Stimulated activated CD8-positive, alpha-beta memory T cell treated with anti-CD3 and anti-CD28 coated beads, Interleukin-7, amount 100 ng/mL, for 1 hour (primary cell): Measurements from ENCODE around the gene DAAM2.

ENCODE experiments used
- DNase-seq, 2 donors: peaks; one replicate each; pipeline ENCODE4 v3.0.0-alpha.2; 2020; ENCODE audit warnings: low read depth in 2 of 2

DAAM2 gene

DNA sequence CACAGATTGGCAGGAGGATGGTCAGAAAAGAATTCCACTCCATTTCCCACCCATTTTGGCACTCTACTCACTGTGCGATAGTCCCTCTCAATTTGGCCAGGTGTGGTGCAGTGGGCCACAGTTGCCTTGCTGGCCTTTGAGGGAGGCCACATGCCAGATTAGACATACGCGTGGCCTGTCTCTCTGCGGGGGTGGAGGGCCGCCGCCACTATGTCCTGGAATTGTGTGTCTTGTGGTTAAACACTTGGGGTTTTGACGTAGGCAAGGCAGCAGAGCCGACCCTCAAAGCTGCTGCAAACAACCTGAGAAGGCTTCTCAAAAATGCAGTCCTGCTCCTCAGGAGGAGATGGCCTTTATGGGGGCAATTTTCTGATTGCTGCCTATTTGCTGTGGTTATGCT, 4.9 kb upstream of the DAAM2 start:
- no peak for DNase-seq

DNA sequence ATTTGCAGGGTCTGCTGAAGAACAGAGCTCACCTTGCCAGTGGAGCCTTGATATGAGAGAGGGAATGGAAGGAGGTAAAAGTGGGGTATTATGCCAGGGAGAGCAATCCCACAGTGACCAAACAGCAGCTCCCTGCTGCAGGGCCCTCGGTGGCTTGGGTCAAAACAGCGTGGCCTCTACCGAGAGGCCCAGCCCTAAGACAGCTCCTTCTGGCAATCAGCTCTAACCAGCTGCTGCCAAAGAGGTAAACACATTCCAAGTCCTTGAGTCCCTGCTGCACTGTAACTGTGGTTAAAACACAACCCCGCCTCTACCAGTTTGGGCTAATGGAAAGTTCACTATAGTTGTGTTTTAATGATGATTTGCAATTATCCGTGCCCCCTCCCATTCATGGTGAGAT, 1.4 kb upstream of the DAAM2 start:
- no peak for DNase-seq

DNA sequence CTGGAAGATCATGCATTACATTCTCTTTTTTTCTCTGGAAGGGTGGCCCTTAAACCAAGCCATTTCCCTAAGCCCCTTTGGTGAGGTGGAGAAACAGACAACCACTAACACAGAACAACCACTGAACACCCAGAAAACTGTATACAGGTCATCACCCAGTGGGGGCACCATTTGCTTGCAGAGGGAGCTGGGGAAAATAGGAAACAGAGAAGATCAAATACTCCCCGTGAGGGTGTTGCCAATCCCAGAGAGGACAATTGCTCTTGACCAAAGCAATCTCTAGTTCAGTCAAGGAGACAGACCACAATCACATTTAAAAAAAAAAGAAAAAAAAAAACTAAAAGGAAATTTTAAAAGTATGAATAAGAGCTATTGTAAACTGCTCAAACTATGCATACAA, 865 bp upstream of the DAAM2 start:
- no peak for DNase-seq

DNA sequence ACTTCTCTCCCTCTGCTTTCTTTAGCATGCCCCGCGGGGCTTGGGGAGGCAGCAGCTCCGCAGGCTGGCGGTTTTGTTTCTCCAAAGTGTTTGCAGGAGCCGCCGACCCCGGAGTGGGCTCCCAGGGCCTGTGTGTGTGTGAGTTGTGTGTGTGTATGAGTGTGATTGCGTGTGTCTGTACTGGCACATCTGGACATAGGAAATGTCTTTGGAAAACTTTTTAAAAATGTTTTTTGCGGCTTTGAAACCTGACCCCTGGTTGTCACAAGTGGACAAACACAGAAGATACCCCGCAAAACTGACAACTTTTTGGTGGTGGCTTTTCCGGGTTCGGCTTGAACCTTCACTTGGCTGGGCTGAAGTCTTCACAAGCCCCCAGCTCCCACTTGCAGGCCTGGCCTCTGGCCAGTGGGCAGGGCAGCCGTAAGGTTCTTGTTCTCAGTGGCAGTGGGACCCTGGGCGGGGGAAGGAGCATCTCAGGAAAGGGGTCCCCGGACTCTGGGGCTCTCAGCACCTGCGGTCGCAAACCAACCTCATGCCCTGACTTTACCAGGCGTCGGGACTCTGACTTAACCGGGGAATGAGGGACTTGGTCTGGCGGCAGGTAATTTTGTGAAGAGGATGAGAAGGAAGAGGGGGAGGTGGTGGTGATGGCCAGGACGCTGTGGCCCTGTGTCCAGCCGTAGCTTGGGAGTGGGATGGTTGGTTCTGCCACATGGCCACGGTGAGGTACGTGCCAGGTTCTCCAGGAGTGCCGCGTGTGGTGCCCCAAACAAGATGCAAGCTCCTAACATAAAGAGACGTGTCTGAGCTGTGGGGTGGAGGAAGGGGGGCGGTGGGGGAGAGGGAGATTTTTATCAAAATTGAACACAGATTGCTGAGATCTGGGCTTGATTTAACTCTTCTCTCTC, 619 bp downstream of the DAAM2 start:
- no peak for DNase-seq

DNA sequence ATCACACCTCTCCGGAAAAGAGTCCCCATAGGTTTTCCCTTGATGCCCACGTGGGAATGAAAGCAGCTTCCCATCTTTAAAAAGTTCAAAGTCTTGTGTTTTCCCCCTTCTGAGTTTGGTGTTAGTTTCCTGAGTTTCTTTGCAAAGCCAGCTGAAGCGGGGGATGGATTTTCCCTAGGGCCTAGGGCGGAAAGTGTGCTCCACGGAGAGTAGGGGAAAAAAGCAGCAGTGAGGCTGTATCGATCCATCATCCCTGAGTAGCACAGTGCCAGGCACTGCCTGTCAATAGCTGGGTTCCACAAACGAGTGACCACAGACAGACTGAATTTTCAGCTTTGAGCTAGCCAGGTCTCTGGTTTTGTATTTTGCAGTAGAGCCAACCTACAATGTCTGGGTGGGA, 1.3 kb downstream of the DAAM2 start:
- no peak for DNase-seq

DNA sequence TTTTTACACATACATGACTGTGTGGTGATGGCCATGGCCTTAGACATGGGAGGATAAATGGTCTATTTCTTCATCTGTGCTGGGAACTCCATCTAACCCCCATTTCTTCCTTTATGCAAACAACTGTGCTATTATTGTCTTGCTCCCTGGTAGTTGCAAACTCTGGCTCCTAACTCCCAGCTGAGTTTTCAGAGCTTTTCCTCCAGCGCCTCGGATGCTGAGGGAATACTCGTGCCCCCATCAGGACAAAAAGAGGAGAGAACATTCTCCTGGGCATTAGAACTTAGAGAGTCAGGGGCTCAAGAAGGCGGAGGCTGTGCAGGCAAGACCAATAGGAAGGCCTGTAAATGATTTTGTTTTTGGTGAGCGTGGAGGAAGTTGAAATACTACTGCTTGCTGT, 2.1 kb downstream of the DAAM2 start:
- DNase-seq = no peak

DNA sequence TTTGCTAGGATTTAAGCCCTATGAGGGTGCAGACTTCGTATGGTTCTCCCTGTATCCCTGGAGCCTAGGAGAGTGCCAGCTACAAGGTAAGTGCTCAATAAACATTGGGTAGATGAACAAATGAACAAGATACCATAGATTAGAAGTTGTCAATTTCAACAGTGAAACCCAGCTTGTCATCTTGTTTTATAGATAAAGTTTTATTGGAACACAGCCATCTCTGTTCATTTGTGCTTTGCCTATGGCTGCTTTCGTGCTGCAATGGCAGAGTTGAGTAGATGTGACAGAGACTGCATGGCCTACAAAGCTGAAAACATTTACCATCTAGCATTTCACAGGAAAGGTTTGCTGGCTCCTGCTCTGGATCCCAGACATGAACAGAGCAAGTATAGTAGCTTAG, 5.6 kb downstream of the DAAM2 start:
- no peak for DNase-seq

DNA sequence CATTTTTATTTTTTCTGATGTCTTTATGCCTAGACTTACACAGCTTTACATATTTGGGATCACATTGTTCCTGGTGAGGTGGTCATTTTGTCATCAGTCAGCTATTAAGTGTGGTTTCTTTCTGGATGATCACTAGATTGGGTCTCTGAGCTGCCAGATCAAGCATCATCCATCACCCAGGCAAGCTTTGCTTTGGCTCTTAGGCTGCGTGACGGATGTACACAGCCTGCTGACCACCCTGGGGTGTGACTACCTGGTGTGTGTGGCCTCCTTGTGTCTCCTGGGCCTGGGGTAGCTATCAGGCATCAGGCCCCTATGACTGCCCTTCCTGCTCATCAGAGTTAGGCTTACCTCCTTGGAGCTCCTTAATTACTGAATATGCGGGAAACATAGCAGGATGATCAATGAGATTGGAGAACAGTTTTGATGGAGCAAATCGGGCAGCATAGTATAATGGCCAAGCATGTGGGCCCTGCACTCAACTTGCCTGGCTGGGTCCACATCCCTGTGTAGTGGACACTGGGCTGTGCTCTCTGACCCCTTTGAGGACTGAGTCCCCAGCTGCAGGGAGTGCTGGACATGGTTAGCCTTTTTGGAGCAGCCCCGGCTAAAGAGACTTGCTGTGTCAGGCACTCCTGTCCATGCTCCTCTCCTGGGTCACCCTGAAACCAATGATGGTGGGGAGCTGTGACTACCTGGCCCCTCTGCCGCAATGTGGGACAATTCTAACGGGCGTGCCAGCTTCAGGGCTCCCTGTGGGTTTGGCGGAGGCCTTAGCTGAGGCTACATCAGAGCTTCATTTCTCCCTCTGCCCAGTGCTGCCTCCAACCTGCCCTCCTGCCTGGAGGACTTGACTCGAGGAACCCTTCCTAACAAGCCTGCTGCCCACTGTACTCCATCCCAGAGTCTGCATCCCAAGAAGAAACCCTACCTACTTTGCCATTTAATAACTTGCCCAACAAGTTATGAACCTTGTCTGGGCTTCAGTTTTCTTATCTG, 8.2 kb downstream of the DAAM2 start:
- no peak for DNase-seq

DNA sequence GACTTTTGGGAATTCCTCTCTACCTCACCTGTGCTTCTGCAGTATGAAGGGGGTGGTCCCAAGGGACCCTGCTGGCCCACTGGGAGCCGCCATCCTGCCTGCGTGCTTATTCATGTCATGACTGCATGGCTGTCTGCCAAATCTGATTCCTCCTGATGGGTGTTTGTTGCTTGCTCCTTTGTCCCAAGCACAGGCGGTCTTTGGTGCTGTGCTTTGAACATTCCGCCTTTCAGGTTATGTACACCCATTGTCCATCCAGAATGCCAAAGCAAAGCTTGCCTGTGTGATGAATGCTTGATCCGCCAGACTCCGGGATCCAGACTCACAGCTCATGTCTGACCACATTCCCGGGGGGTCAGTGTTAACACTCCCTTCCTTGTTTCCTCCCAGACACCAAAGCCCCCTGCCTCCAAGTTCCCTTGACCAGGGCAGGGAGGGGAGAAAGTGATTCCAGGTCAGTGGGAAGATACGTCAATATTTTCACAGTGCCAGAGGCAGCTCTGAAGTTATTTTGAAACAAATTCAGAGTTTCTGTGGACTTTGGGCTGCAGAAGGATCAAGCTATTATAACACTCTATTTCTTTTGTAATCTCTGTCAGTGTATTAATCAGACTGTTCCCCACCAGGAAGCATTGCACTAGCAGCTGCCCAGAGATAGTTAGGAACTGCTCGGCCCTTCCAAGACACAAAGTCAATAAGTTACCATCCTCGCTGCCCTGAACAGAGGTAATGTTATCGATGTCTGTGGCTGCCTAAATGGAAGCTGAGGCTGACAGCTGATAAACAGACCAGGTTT, 9.5 kb downstream of the DAAM2 start:
- DNase-seq = no peak

DNA sequence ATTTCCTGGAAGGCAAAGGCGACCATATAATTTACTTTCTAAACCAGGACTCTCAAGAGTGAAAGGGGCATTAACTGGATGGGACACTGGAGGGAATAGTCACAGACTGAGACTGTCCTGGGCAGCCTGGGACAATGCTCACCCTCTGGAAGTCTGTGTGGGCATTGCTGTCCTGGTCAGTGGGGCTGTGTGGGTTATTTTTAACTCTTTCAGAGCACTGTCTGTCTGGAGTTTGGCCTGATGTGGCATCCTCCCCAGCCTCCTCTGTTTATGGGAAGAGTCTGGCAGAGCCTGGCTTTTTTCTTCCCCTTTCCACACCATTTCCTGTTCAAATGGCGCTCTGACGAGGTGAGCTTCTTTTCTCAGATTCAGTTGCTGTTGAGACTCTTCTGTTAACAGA, 11.7 kb downstream of the DAAM2 start:
- DNase-seq = no peak

DNA sequence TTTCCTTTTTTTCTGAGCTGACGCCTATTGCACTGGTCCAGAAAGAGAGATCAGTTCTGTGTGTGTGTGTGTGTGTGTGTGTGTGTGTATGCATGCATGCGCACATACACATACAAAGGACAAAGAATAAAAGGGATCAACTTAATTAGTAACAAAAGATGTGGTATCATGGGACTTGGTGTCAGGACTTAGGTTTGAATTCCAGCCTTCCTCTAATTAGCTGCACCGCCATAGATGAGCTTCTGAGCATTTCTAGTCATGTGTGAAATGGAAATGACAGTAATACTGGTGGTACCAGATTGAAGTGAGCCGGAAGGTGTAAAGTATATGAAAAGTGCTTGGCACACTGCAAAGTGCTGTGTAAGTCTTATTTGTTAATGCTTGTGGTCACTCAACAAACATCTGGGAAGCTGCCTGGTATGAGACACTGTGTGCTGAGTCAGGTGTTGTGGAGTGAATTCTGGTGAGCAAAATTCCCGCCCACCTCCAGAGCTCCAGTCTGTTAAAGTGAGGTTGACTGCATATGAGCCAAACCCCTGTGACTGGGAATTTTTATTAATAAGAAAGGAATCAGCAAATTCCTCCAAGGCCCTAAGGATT, 12.4 kb downstream of the DAAM2 start:
- no peak for DNase-seq

DNA sequence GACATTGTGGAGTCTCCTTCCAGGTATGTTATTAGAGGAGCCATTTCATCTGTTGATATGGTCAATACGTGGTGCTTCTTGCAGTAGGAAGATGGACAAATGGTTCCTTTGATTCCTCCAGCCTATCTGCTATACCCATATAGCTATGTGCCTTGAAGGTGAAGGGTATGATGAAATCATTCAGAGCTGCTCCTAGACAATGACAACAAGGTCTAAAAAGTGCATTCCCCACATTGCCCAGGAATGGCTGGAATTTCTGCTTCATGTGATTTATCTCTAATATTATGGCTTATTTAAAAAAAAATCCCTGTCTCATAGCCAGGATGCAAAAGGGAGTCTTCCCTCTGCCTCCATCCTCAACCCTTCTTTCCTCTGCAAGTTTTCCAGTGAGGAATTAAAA, 14.1 kb downstream of the DAAM2 start:
- DNase-seq = no peak

DNA sequence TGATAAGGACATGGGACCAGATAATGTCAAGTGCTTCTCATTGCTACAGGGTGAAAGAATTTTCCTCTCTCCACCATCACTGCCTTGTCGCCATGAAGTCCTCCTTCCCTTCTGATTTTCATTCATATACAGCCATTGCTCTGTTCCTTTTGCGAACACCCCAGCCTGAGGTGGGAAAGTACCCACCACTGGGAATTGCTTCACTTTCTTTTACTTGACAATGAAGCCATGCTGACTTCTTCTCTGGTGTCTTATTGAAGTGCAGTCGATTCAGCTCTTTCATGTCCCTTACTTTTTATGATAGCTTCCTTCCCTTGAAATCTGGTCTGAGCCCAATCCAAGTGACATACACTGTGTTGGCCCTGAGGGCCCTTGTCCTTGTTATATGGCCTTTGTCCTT, 16.2 kb downstream of the DAAM2 start:
- DNase-seq = no peak

DNA sequence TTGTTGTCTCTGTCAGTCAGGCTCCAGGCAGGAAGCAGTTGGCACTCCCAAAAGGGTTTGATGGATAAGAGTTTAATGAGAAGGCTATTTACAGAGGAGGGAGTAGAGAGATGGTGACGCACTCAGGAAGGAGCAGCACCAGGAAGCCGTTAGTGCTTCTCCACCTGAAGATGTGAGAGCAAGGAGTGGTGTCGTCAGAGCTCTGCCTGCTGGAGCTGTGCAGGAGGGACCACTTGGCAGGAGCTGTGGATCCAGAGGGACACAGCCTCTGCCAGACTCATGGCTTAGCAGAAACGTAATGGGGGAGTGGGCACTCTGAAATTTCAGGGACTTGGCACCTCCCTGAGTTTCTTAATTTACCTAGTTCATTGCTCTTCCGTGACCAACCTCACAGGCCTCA, 16.8 kb downstream of the DAAM2 start:
- no peak for DNase-seq

DNA sequence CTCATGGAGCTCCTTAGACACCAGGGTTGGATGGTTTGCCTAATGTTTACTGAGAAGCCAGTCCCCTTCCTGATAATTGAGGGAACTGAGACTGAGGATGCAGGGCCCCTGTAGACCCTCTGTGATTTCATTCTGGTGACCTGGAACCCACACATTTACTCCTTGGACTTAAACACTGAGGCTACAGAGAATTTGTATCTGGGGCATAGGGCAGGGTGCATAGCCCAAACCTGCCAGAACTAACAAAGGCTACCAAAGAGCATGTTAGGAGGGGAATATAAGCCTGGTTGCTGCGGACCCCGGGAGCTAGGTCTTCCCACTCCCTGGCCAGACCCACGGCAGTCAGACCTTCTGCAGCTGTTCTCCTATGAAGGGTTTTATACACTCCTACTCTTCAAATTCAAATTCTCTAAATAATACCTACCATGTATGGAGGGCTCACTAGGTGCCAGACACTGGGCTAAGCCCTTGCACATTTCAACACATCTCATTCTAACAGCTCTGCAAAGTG, 19.7 kb downstream of the DAAM2 start:
- DNase-seq = no peak

DNA sequence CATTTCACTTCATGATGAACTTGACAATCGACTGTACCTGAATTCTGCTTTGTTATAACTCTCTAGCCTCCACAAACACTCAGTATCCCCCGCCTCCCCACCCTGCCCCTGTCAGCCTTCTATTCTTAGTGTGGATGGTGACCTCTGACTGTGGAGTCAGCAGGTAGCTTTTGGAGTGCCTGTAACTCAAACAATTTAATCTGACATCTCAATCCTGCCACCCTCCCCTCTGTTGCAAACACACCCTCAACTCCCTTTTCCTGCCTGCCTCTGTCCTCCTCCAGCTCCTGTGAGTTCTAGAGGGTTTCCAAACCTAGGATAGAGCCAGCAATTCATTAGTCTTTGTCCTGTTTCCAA, 20.3 kb downstream of the DAAM2 start:
- no peak for DNase-seq

DNA sequence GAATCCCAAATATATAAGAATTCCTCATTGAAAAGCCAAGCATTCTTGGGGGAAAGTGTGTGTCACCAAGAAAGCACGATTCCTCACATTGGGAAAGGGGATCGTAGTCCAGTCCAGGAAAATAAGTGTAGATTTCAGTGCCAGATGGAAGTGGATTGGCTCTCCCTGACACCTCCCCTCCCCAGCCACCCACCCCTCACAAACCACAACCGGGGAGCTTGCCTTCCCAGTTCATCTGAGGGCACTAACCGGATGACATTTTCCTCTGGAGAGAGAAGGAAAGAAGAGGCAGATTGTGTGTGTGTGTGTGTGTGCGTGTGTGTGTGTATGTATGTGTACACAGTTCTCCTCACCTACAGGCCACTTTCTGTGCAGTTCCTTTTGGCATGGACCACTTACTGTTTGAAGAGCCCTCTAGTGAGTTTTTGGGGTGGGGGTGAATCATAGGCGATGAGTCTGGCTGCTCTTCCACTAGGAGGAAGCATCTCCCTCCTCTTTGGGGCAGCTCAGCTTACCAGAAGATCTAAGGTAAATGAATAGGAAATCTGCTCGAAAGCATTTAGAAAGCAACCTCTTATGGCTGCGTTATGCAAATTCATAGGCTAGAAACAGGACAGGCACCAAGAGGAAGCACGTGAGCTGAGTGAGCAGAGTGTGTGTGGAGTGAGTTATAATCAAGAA, 20.8 kb downstream of the DAAM2 start:
- DNase-seq = no peak

DNA sequence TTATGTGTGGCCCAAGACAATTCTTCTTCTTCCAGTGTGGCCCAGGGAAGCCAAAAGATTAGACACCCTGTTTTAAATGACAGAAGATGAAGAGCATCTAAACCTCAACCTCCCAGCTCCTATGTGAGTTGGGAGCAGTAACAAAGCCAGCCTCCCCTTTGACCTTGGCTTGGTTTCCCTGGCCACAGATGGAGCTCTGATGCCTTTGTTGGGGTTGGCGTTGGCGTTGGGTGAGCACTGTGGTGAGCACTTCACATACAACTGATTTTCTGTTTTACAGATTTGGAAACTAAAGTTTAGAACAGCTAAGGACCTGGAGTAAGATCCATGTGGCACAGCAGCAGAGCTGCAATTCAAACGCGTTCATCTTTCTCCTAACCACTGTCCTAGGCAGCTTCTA, 22.1 kb downstream of the DAAM2 start:
- no peak for DNase-seq

DNA sequence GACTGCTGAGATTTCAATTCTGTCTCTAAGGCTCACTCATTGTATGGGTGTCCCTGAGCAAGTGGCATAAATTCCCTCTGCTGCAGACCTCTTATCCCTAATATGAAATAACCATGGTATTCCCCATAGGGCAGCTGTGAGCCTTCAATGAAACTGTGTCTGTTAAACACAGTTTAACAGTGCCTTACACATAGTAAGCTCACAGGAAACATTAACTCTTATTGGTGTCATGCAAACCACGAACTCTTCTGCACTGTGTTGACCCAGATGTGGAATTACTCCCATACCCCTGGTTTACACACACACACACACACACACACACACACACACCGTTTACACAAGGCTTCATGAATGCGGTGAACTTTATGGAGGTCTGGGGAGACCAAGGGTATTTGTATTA, 23.2 kb downstream of the DAAM2 start:
- no peak for DNase-seq

DNA sequence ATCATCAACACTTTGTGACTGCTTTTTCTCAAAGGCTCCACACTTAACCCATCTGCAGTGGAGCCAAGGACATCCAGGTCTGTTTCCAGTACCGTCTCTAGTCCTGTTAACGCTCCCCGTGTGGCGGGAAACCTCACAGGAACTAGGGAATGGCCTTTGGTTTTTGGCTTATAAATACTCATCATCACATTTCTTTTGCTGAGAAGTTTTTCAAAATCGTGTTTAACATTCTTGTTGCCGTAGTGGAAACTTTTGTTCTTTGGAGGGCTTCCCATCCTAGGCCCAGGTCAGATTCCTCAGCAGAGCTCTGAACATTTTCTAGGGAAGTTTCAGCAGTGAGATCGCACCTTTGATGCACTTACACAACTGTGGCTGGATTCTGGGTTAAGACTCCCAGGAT, 24.6 kb downstream of the DAAM2 start:
- no peak for DNase-seq

DNA sequence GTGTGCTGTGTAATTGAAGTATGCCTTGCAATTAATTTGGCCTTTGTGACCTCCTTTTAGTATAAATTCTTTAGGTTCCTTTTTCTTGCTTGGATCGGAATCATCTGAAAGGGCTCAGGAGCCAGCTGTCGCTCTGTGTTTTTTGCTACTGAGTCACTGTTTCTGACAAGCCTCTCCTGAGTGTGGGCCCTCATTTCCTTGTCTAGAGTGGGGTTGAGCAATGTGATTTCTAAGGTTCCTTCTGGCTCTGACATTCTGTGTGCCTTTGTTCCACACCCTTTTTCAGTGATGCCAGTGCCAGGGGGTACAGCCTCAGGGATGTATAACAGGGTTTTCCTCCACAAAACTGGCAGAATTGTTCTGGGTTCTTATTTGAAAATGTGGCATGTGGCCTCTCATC, 26.5 kb downstream of the DAAM2 start:
- no peak for DNase-seq
